Breast epithelium (tissue), 4 donors: ENCODE results near the gene ARHGAP26. TPM values are rescaled to one million over a fixed set of nuclear protein-coding genes. Genes with fewer than 3 reads are reported as not detected.

ENCODE experiments used
- DNase-seq, 2 donors: peaks; one replicate each; pipeline ENCODE4 v3.0.0-alpha.2; 2019; ENCODE audit warnings: low spot score in 2 of 2
- H3K27ac ChIP-seq, 2 donors: fragments of 200-600 bp; sonication (generic) in 1 of 2; one replicate each; pipeline ENCODE4 v1.5.1; 2016 to 2019; ENCODE audit warnings: mild to moderate bottlenecking in 1 of 2
- H3K27me3 ChIP-seq, 2 donors: fragments of 200-600 bp; sonication (generic) in 1 of 2; one replicate each; pipeline versions ENCODE4 v1.5.1 to v1.6.0; 2017 to 2019; ENCODE audit warnings: control low read depth in 1 of 2, mild to moderate bottlenecking in 1 of 2
- H3K36me3 ChIP-seq: fragments of 200-600 bp; one replicate; pipeline ENCODE4 v1.5.1; 2019
- H3K4me1 ChIP-seq, 2 donors: fragments of 200-600 bp; sonication (generic); one replicate each; pipeline ENCODE4 v1.5.1; 2016 to 2019; ENCODE audit warnings: control low read depth in 1 of 2
- H3K4me3 ChIP-seq, 3 donors: fragments of 200-600 bp; sonication (generic); 1 replicate in 2 of 3; 2 replicates in 1 of 3; pipeline ENCODE4 v1.5.1; 2016 to 2019; ENCODE audit warnings: mild to moderate bottlenecking in 3 of 3, moderate library complexity in 2 of 3
- H3K9me3 ChIP-seq, 2 donors: fragments of 200-600 bp; sonication (generic) in 1 of 2; one replicate each; pipeline ENCODE4 v1.5.1; 2016 to 2019; ENCODE audit warnings: control low read depth in 1 of 2
- POLR2A ChIP-seq: fragments of 450-650 bp; IDR thresholded peaks from one replicate; pipeline ENCODE4 v1.6.1; 2016; ENCODE audit warnings: antibody characterized with exemption, mild to moderate bottlenecking, moderate library complexity
- POLR2AphosphoS5 ChIP-seq, 3 donors: sonication (generic); formaldehyde crosslinking; IDR thresholded peaks; one replicate each; pipeline ENCODE4 v1.6.1; 2017; ENCODE audit warnings: antibody characterized with exemption in 3 of 3
- intact Hi-C: fragments of 100-400 bp; cut with DNase I; formaldehyde crosslinking; loops from one replicate; pipeline ENCODE4 v1.15.1; 2023; ENCODE audit warnings: low total_unique reads
- total RNA-seq, 3 donors: library from RNA; depleted of rRNA; stranded (reverse); fragments of >200 nt; gene quantifications; one replicate each; pipeline ENCODE4 v1.1.0, GENCODE V29; 2016
- TF ChIP-seq, protein P1 (sequence below), 3 donors: fragments of 450-650 bp; IDR thresholded peaks; one replicate each; pipeline ENCODE4 v1.5.1; 2016 to 2017; ENCODE audit warnings: antibody characterized with exemption in 3 of 3, mild to moderate bottlenecking in 3 of 3, moderate library complexity in 3 of 3

ARHGAP26 gene
- total RNA-seq, 3 donors from 2014 or later, result 33.1 to 89.0 (median 56.4) TPM

DNA sequence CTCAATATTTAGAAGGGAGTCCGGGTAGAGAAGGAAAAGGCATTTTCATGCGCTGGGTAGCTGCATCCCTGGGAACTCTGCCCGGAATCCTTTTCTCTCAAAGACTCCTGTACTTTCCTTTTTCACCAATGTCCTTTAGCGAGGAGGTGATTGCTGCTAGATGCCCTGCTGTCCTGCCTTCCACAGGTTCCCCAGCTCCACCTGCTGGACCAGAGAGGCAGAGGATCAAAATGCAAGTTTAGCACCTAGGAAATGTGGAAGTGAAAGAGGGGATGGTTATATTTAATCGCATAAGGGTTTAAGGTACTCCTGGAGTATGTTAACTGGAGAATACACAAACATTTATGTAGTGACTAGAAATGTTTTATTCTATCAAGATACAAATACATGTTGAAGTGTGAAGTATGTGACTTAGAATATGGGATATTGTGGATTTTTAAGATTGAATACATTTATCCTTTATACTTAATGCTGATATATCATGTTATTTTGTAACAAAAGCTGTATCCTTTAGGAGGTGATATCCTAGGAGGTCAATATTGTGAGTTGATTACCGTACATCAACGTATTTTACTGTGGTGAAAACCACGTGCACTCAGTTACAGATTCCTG, 145.7 kb downstream of the ARHGAP26 start:
- H3K4me1 ChIP-seq, result no peaks in the 10 kb centered on the region
- intact Hi-C loops, result no loop called here

GRCh38 chr5:142918959-142919635, 148.9 kb downstream of the ARHGAP26 start:
- no peak for DNase-seq
- no peak overlapping the region for H3K4me3 ChIP-seq
- no peak overlapping the region for H3K27ac ChIP-seq
- H3K4me1 ChIP-seq, result no peaks in the 10 kb centered on the region
- TF ChIP-seq POLR2A (no peak), POLR2AphosphoS5 (IDR thresholded peaks at IDR 0.05) (no peak)
- TF ChIP-seq, protein P1, sequence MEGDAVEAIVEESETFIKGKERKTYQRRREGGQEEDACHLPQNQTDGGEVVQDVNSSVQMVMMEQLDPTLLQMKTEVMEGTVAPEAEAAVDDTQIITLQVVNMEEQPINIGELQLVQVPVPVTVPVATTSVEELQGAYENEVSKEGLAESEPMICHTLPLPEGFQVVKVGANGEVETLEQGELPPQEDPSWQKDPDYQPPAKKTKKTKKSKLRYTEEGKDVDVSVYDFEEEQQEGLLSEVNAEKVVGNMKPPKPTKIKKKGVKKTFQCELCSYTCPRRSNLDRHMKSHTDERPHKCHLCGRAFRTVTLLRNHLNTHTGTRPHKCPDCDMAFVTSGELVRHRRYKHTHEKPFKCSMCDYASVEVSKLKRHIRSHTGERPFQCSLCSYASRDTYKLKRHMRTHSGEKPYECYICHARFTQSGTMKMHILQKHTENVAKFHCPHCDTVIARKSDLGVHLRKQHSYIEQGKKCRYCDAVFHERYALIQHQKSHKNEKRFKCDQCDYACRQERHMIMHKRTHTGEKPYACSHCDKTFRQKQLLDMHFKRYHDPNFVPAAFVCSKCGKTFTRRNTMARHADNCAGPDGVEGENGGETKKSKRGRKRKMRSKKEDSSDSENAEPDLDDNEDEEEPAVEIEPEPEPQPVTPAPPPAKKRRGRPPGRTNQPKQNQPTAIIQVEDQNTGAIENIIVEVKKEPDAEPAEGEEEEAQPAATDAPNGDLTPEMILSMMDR (IDR thresholded peaks at IDR 0.05), result no peak
- no peaks in the 10 kb centered on the region for H3K36me3 ChIP-seq
- no peaks in the 10 kb centered on the region for H3K27me3 ChIP-seq
- intact Hi-C loops, result no loop called here
- no peaks in the 10 kb centered on the region for H3K9me3 ChIP-seq

More for the DNA sequence above, 145.7 kb downstream of the ARHGAP26 start:
- TF ChIP-seq POLR2A, result no peak
- TF ChIP-seq POLR2AphosphoS5 (IDR thresholded peaks at IDR 0.05), result no peak
- TF ChIP-seq, protein P1 (IDR thresholded peaks at IDR 0.05), result peak in 1 of 3 donors; percentile 43
- no peaks in the 10 kb centered on the region for H3K27me3 ChIP-seq
- no peaks in the 10 kb centered on the region for H3K36me3 ChIP-seq
- H3K4me3 ChIP-seq, result no peak overlapping the region
- DNase-seq, result no peak
- no peaks in the 10 kb centered on the region for H3K9me3 ChIP-seq
- no peak overlapping the region for H3K27ac ChIP-seq

DNA sequence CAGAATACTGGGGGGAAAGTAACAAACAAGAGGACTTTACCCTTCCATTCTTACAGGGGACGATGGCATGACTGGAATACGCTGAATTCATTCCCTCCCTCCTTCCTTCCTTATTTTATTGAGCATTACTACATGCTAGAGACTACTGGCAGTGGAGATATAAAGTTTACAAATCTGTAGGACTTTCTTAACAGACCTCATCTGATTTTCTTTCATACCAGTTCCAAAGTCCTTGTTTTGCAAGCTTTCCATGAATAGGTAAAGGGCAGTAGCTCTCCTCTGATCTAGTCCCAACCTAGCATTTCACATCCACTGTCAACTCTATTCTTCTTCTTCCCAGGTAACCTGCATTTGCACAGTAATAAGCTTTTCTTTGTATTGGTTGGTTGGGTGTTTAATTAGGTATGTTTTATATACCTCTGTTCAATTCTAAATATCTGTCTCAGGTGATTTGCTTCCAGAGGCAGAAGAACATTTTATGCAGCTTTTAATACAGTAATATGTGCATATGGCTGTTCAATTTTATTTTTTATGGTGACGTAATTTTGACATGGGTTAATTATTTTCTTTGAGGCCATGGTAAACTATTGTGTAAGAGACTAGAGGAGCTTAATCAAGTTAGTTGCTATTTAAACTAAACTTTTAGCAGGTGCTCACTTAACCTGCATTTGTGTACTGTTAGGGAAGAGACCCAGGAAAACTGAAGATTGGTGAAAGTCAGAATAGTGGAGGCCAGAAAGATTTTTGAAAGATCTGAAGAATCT, 150.9 kb downstream of the ARHGAP26 start:
- Histone ChIP-seq H3K27me3 (no peaks in the 10 kb centered on the region), H3K4me3 (no peak overlapping the region), H3K4me1 (peaks cover 0 to 7% of the 10 kb centered on the region in 2 donors), H3K36me3 (no peaks in the 10 kb centered on the region), H3K27ac (no peak overlapping the region), H3K9me3 (no peaks in the 10 kb centered on the region)
- TF ChIP-seq POLR2AphosphoS5 (IDR thresholded peaks at IDR 0.05) (no peak), POLR2A (no peak)
- TF ChIP-seq, protein P1 (IDR thresholded peaks at IDR 0.05), result no peak
- intact Hi-C loops, result no loop called here
- DNase-seq, result no peak

DNA sequence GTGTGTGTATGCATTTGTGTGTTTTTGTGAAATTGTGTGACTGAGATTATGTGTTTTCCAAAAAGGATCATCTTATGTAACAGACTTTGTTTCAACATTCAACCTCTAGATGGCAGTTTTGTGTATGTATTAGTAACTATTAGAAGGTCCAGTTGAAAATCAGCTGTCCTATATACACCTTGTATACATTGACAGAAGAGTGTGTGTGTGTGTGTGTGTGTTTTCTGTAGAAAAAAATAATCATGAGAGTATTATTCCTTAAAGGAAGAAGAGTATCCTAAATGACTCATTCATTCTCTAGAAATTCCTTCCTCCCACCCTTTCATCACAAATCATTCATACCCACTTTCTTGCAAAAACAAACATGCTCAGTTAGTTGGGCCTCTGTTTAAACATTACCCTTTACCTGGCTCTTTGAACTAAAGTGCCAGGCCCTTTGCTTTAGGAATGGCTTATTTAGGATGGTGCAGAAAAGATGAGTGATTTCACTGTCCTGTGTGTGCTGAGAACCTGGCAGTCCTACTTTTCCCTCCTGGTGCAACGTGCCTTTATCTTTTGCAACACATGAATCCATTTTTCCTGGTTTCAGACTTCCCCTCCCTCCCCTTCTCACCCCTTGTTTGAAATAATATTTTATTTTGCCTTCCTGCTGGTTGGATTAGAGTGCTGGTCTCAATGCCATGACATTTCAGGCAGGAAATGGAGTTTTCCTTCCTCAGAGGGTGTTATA, 152.2 kb downstream of the ARHGAP26 start:
- Histone ChIP-seq H3K36me3 (no peaks in the 10 kb centered on the region), H3K27me3 (no peaks in the 10 kb centered on the region), H3K9me3 (no peaks in the 10 kb centered on the region), H3K4me3 (no peak overlapping the region), H3K27ac (no peak overlapping the region), H3K4me1 (peaks cover 0 to 10% of the 10 kb centered on the region in 2 donors)
- DNase-seq, result no peak
- intact Hi-C loops, result no loop called here
- TF ChIP-seq, protein P1 (IDR thresholded peaks at IDR 0.05), result peak in 2 of 3 donors; percentile 39 to 56
- TF ChIP-seq POLR2A, result no peak
